NB4 (cell line): ENCODE measurements around the gene OR13C4.

Experiments used
- DNase-seq: peaks from one replicate; pipeline ENCODE4 v3.0.0; 2010; ENCODE audit warnings: low read depth
- H3K4me3 ChIP-seq: one replicate; pipeline ENCODE4 v1.5.1; 2011; ENCODE audit warnings: mild to moderate bottlenecking, low read depth, low read length, moderate library complexity
- MAX ChIP-seq: IDR thresholded peaks from 2 replicates; pipeline ENCODE4 v1.6.1; 2011; ENCODE audit warnings: low read depth, low read length
- MYC ChIP-seq: IDR thresholded peaks from 2 replicates; pipeline ENCODE4 v1.6.1; 2011; ENCODE audit warnings: low read depth, low read length
- POLR2A ChIP-seq: IDR thresholded peaks from 2 replicates; pipeline ENCODE4 v1.6.1; 2011; ENCODE audit warnings: mild to moderate bottlenecking; ENCODE audit not compliant: insufficient read length; ENCODE audit errors: extremely low read depth
- TF ChIP-seq, protein P1 (sequence below): IDR thresholded peaks from one replicate; pipeline ENCODE4 v1.5.1; 2012; ENCODE audit warnings: low read depth, low read length

Gene OR13C4

DNA sequence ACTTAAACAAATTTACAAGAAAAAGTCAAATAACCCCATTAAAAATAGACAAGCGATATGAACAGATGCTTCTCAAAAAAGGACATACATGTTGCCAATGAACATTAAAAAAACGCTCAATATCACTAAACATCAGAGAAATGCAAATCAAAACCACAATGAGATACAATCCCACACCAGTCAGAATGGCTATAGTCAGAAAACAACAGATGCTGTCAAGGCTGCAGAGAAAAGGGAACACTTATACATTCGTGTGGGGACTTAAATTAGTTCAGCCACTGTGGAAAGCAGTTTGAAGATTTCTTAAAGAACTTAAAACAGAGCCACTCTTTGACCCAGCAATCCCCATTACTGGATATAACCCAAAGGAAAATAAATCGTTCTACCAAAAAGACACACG is 12.1 kb downstream of the OR13C4 start:
- TF ChIP-seq MAX (no peak), POLR2A (no peak), MYC (no peak)
- TF ChIP-seq, protein P1, sequence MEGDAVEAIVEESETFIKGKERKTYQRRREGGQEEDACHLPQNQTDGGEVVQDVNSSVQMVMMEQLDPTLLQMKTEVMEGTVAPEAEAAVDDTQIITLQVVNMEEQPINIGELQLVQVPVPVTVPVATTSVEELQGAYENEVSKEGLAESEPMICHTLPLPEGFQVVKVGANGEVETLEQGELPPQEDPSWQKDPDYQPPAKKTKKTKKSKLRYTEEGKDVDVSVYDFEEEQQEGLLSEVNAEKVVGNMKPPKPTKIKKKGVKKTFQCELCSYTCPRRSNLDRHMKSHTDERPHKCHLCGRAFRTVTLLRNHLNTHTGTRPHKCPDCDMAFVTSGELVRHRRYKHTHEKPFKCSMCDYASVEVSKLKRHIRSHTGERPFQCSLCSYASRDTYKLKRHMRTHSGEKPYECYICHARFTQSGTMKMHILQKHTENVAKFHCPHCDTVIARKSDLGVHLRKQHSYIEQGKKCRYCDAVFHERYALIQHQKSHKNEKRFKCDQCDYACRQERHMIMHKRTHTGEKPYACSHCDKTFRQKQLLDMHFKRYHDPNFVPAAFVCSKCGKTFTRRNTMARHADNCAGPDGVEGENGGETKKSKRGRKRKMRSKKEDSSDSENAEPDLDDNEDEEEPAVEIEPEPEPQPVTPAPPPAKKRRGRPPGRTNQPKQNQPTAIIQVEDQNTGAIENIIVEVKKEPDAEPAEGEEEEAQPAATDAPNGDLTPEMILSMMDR = no peak
- no peak overlapping the region for H3K4me3 ChIP-seq
- no peak for DNase-seq

DNA sequence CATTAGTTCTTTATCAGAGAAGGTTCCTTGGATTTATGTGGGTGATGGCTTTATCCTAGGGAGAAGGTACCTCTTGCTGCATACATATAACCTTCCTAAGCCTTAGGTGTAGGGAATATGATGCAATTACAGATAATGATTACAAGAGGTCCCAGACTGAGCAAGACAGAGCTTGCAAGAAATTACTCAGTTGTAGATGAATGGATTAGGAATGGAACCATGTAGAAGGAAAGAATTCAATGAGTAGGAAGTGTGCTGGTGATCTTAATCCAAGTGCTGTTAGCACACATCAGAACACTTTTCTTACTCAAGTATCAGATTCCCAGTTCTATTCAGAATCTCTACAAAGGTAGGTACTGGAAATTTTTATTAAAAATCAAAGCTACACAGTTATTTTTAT is 20.4 kb downstream of the OR13C4 start:
- no peak for TF ChIP-seq POLR2A
- no peak for TF ChIP-seq MYC
- TF ChIP-seq, protein P1 = no peak
- no peak for TF ChIP-seq MAX
- no peak for DNase-seq

DNA sequence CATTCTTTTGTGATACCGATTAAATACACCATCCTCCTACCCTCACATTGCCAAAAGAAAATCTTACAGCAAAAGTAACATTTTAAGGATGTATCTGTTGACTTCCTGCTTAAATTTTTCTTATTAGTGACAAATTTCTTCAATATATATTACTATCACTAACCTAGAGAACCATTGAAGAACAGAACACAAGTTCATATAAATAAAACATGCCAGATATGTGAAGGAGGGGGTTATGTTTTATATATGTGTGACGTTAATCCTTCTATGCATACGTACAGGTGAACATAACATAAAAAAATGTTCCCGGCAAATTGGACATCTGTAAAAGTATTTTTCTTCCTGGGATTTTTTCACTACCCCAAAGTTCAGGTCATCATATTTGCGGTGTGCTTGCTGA is 23.0 kb downstream of the OR13C4 start, which contains the start of gene OR13F1:
Gene OR13F1 (plus strand): TSS at position 301 of the 400 bp plus-strand sequence. CDS start 0 bp downstream, at position 301.
- TF ChIP-seq MAX (no peak), POLR2A (no peak), MYC (no peak)
- TF ChIP-seq, protein P1 = no peak
- H3K4me3 ChIP-seq = no peak within 1 kb of the TSS
- no peak for DNase-seq

More for the DNA sequence above, 20.4 kb downstream of the OR13C4 start:
- no peak overlapping the region for H3K4me3 ChIP-seq

DNA sequence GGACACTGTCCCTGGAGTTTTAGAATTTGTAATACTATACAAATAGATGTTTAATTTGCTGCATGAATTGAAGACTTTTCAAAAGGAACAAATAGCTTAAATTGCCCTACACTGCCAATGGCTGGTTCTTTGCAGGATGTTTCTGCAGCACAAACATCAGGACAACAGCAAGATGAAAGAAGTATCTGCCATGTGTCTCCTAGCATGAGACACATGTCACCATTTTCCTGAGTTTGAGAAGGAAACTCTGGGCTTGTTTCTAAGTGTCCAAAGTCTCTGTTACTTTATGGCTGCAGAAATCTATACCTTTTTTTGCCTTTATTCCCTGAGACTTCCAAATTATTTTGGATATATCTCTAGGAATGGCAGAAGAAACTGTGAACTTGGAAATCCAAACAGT is 23.6 kb downstream of the OR13C4 start:
- DNase-seq = no peak
- H3K4me3 ChIP-seq = no peak overlapping the region
- TF ChIP-seq MYC (no peak), POLR2A (no peak), MAX (no peak)
- TF ChIP-seq, protein P1 = no peak

GRCh38 chr9:104494808-104495207 is 32.2 kb downstream of the OR13C4 start:
- H3K4me3 ChIP-seq = no peak overlapping the region
- TF ChIP-seq, protein P1 = no peak
- no peak for TF ChIP-seq POLR2A
- no peak for TF ChIP-seq MYC
- no peak for TF ChIP-seq MAX
- peak; percentile 16 for DNase-seq
